AG04449 (cell line): ENCODE results near the gene ANKH.

ENCODE experiments used
- CTCF ChIA-PET: fragments of 350-600 bp; formaldehyde crosslinking; extraction: SDS; loops from one replicate; lab custom pipeline; 2021; ENCODE audit warnings: antibody characterized with exemption; lab: Yijun Ruan, JAX
- POLR2A ChIA-PET: fragments of 400-600, 350-600 bp; formaldehyde crosslinking; extraction: SDS; loops from one replicate; lab custom pipeline; 2020; ENCODE audit warnings: antibody characterized with exemption, inconsistent platforms; lab: Yijun Ruan, JAX
- DNase-seq: peaks from one replicate; pipeline ENCODE4 v3.0.0-alpha.2; 2010; ENCODE audit warnings: low read depth, low spot score
- H3K4me3 ChIP-seq: 2 replicates; pipeline ENCODE4 v1.5.1; 2011; ENCODE audit warnings: low read depth, mild to moderate bottlenecking, control low read depth, low read length
- TF ChIP-seq, protein P1 (sequence below): IDR thresholded peaks from one replicate; pipeline ENCODE4 v1.5.1; 2011; ENCODE audit warnings: mild to moderate bottlenecking, moderate library complexity, low read length, control low read depth, inconsistent platforms; ENCODE audit not compliant: insufficient read depth; ENCODE audit errors: missing control alignments

ANKH gene

DNA sequence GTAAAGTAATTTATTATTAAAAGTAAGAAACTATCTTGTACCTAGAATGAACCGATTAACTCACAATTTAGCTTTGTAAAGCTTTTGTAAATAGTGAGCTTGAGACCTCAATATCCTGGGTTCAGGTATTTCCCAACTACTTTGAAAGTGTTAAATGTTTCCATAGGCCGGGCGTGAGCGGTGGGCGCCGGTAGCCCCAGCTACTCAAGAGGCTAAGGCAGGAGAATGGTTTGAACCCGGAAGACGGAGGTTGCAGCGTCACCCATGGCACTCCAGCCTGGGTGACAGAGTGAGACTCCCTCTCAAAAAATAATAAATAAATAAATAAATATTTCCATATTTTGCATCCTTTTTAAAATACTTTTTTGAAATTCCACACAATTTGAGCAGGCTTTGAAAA, 1.5 kb upstream of the ANKH start:
- TF ChIP-seq, protein P1, sequence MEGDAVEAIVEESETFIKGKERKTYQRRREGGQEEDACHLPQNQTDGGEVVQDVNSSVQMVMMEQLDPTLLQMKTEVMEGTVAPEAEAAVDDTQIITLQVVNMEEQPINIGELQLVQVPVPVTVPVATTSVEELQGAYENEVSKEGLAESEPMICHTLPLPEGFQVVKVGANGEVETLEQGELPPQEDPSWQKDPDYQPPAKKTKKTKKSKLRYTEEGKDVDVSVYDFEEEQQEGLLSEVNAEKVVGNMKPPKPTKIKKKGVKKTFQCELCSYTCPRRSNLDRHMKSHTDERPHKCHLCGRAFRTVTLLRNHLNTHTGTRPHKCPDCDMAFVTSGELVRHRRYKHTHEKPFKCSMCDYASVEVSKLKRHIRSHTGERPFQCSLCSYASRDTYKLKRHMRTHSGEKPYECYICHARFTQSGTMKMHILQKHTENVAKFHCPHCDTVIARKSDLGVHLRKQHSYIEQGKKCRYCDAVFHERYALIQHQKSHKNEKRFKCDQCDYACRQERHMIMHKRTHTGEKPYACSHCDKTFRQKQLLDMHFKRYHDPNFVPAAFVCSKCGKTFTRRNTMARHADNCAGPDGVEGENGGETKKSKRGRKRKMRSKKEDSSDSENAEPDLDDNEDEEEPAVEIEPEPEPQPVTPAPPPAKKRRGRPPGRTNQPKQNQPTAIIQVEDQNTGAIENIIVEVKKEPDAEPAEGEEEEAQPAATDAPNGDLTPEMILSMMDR: no peak
- peak overlapping the region; percentile 71 for H3K4me3 ChIP-seq
- ChIA-PET POLR2A (interaction anchor here (0.7 kb wide), 2 partner anchors 28 to 139 kb away, joined by 3 read pairs; no protein-coding TSS in a partner anchor), CTCF (interaction anchor here (0.8 to 6.7 kb wide), 17 partner anchors 7 to 204 kb away, joined by 3 to 46 read pairs (median 5); no protein-coding TSS in a partner anchor)
- DNase-seq: no peak

DNA sequence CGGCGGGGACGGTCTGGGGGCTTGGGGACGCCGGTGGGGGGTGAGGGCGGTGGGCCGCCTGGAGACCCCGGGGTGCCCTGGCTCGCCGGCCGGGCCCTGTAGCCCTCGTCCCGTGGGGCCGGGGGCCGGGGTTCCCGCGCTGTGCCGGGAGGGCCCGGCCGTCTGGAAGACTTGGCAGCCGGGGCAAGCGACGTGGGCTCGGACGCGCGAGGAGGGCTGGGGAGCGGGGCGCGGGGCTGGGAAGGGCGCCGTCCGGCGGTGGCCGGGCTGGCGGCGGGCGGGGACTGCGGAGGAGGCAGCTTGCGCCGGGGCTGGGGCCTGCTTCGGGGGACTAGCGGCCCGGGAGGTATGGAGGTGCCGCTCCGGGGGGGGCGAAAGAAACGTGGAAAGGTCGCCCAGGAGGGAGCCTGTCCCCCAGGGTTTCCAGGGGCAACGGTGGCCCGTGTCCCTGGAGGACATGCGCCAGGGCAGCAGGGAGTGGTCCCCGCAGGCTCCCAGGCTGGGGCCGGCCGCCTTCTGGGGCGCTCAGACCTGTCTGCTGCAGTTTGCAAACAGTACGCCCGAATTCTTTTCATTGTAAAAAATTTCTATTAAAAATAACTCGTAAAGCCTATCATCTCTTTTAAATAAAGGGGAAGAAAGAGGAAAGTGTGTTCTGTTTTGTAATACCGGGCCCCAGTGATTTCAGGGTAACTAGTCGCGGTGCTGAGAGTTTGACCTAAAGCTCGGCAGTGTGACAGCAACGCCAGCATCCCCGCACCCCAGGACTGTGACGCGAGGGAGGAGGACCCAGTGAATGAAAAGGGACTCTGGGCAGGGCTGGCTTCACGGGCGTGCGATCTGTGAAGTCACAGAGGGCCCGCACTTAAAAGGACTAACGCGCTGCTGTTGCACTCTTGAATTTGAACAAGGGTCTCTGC, 752 bp upstream of the ANKH start:
- TF ChIP-seq, protein P1: no peak
- ChIA-PET POLR2A (interaction anchor here (0.7 to 1.0 kb wide), 3 partner anchors 28 to 169 kb away, joined by 3 read pairs; no protein-coding TSS in a partner anchor), CTCF (interaction anchor here (0.9 to 6.7 kb wide), 20 partner anchors 8 to 203 kb away, joined by 3 to 46 read pairs (median 6); no protein-coding TSS in a partner anchor)
- peak overlapping the region; percentile 71 for H3K4me3 ChIP-seq
- DNase-seq: no peak

DNA sequence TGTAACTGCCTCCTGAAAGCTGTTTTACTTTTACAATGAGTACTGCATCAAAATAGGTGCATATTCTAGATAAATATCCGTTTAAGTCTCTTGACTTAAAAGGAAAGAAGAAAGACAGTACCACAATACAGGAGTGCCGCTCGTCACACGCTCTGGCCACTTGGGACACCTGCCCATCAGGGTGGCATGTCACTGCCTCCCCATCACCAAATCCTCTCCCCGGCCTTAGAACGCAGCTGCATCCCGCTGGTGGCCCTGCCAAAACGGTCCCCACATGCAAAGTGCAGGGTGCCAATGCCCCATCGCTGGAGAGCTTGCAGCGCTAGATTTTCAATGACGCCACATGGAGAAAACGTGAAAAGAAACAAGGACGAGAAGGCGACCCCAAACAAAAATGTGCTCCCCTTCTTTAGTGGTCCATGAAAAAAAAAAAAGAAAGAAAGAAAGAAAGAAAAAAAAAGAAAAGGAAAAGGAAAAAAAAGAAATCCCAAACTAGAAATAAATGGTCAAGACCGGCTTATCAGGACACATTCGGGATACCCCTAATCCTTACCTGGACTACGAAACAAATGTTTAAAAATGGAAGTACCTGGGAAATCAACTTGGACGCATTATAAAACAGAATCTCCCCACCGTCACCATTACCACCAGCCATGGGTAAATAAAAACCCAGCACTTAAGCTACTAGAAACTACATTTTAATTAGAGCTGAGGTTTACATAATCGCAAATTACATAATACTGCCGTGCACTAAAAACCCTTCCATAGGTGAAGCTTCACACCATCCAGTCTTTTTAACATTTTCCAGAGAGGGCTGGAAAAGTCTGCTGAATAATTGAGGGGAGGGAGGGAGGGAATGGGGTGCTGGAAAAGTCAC, 1.0 kb downstream of the ANKH start:
- ChIA-PET POLR2A (interaction anchor here (0.7 to 1.4 kb wide), 5 partner anchors 45 to 168 kb away, joined by 3 to 6 read pairs (median 4); no protein-coding TSS in a partner anchor), CTCF (interaction anchor here (0.6 to 6.7 kb wide), 16 partner anchors 8 to 1108 kb away, joined by 3 to 46 read pairs (median 4); no protein-coding TSS in a partner anchor)
- H3K4me3 ChIP-seq: peak overlapping the region; percentile 74
- TF ChIP-seq, protein P1: no peak
- no peak for DNase-seq

DNA sequence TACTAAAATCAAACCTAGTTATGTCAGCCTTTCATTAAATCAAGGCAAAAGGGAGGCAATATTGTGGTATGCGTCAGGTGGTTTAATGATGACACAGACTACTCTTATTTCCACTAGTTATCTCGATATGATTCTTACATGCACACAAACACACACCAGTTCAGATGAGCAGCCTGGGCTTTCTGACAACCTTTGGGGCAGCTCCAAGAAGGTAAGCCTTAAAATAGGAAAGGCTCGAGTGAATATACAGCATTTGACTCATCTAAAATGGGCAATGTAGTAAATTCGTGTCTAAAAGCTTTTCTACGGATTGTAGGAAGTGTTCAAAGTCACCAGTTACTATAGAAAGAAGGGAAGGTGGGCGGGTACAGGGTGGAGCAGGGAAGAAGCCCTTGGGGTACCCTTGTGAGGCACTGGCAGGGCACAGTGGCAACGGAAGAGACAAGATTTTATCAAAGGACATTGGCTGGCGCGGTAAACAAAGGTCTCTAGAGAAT, 1.9 kb downstream of the ANKH start:
- POLR2A ChIA-PET: no interaction called here
- DNase-seq: no peak
- CTCF ChIA-PET: interaction anchor here (0.8 to 6.7 kb wide), 8 partner anchors 8 to 185 kb away, joined by 3 to 46 read pairs (median 7); no protein-coding TSS in a partner anchor
- TF ChIP-seq, protein P1: no peak
- H3K4me3 ChIP-seq: peak overlapping the region; percentile 74

DNA sequence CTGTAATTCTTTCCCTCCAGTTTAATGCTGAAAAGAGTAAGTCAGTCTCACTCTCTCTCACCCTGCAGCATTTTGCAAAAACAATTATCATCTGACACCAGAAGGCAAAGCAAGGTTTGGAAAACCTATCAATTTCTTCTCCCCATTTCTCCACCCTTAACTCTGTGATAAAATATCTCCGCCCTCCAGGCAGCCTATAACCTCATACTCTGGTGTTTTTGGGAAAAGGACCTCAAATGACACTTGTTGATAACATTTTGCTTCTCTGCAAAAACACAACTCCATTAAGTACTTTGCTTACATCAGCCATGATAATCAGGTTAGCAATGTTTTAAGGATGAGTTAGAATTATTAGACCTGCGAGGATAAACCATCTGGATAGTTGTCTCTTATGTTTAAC, 2.3 kb downstream of the ANKH start:
- CTCF ChIA-PET: interaction anchor here (1.0 to 6.7 kb wide), 3 partner anchors 10 to 142 kb away, joined by 3 to 46 read pairs (median 4); no protein-coding TSS in a partner anchor
- H3K4me3 ChIP-seq: no peak overlapping the region
- TF ChIP-seq, protein P1: no peak
- DNase-seq: no peak
- POLR2A ChIA-PET: no interaction called here
